Liver (tissue), 9 donors: Measurements from ENCODE around the gene SCAMP1. TPM values are rescaled to one million over a fixed set of nuclear protein-coding genes. Genes with fewer than 3 reads are reported as not detected.
A peak's percentile ranks its signal among the peaks of the same experiment; 100 is the strongest.

Source experiments
- DNase-seq: peaks from one replicate; pipeline ENCODE4 v3.0.0-alpha.2; 2017; ENCODE audit warnings: low spot score
- H3K27ac ChIP-seq, 2 donors: one replicate each; pipeline ENCODE4 v1.7.0; 2013; ENCODE audit warnings: inconsistent platforms in 2 of 2, low read length in 2 of 2, control low read depth in 1 of 2, low read depth in 1 of 2, mild to moderate bottlenecking in 1 of 2
- H3K27me3 ChIP-seq, 4 donors: one replicate each; pipeline versions ENCODE4 v1.6.1 to v1.7.0; 2013; ENCODE audit warnings: low read length in 3 of 4, inconsistent platforms in 1 of 4, mild to moderate bottlenecking in 1 of 4, moderate library complexity in 1 of 4; ENCODE audit not compliant: control insufficient read depth in 4 of 4, insufficient read depth in 4 of 4
- H3K36me3 ChIP-seq, 4 donors: one replicate each; pipeline versions ENCODE4 v1.6.1 to v1.7.0; 2013; ENCODE audit warnings: low read length in 3 of 4, mild to moderate bottlenecking in 3 of 4, low read depth in 1 of 4, moderate library complexity in 1 of 4; ENCODE audit not compliant: control insufficient read depth in 4 of 4, insufficient read depth in 3 of 4
- H3K4me1 ChIP-seq, 4 donors: one replicate each; pipeline versions ENCODE4 v1.6.1 to v1.7.0; 2013; ENCODE audit warnings: low read length in 3 of 4, mild to moderate bottlenecking in 3 of 4, moderate library complexity in 1 of 4; ENCODE audit not compliant: control insufficient read depth in 4 of 4, insufficient read depth in 4 of 4
- H3K4me3 ChIP-seq, 3 donors: one replicate each; pipeline versions ENCODE4 v1.6.1 to v1.7.0; 2013; ENCODE audit warnings: low read length in 3 of 3, control low read depth in 1 of 3, low read depth in 1 of 3, mild to moderate bottlenecking in 1 of 3
- H3K9ac ChIP-seq, 2 donors: one replicate each; pipeline ENCODE4 v1.7.0; 2013; ENCODE audit warnings: low read length in 2 of 2, mild to moderate bottlenecking in 2 of 2, moderate library complexity in 2 of 2, control low read depth in 1 of 2, low read depth in 1 of 2
- H3K9me3 ChIP-seq, 4 donors: one replicate each; pipeline versions ENCODE4 v1.6.1 to v1.7.0; 2013; ENCODE audit warnings: low read length in 3 of 4; ENCODE audit not compliant: control insufficient read depth in 4 of 4
- ATF3 ChIP-seq: IDR thresholded peaks from 2 replicates; pipeline ENCODE4 v1.6.1; 2016; ENCODE audit warnings: antibody characterized with exemption
- CTCF ChIP-seq: fragments of 150-350 bp; IDR thresholded peaks from 2 replicates; pipeline ENCODE4 v1.5.1; 2017; ENCODE audit warnings: improper control_type of control experiment, low read depth, low read length; ENCODE audit not compliant: missing input control
- EGR1 ChIP-seq, 2 donors: IDR thresholded peaks; 2 replicates each; pipeline ENCODE4 v1.6.1; 2016 to 2018; ENCODE audit warnings: antibody characterized with exemption in 2 of 2, low read depth in 2 of 2
- FOXA1 ChIP-seq: IDR thresholded peaks from 2 replicates; pipeline ENCODE4 v1.6.1; 2016; ENCODE audit warnings: antibody characterized with exemption
- GABPA ChIP-seq, 2 donors: IDR thresholded peaks in 1 of 2; conservative IDR thresholded peaks in 1 of 2; 2 replicates each; pipeline ENCODE4 v1.6.1; 2016; ENCODE audit warnings: antibody characterized with exemption in 2 of 2, mild to moderate bottlenecking in 1 of 2, moderate library complexity in 1 of 2
- HNF4A ChIP-seq, 2 donors: conservative IDR thresholded peaks; 2 replicates each; pipeline ENCODE4 v1.6.1; 2016; ENCODE audit warnings: antibody characterized with exemption in 2 of 2, mild to moderate bottlenecking in 2 of 2
- HNF4G ChIP-seq: IDR thresholded peaks from 2 replicates; pipeline ENCODE4 v1.6.1; 2016; ENCODE audit warnings: antibody characterized with exemption
- MAX ChIP-seq: IDR thresholded peaks from 2 replicates; pipeline ENCODE4 v1.6.1; 2016; ENCODE audit warnings: antibody characterized with exemption
- RAD21 ChIP-seq, 2 donors: IDR thresholded peaks; 2 replicates each; pipeline ENCODE4 v1.6.1; 2016; ENCODE audit warnings: antibody characterized with exemption in 2 of 2, mild to moderate bottlenecking in 2 of 2
- REST ChIP-seq: IDR thresholded peaks from 2 replicates; pipeline ENCODE4 v1.6.1; 2016; ENCODE audit warnings: antibody characterized with exemption, mild to moderate bottlenecking
- RXRA ChIP-seq, 2 donors: IDR thresholded peaks; 2 replicates each; pipeline ENCODE4 v1.6.1; 2017 to 2018; ENCODE audit warnings: antibody characterized with exemption in 2 of 2, mild to moderate bottlenecking in 1 of 2
- SP1 ChIP-seq: IDR thresholded peaks from 2 replicates; pipeline ENCODE4 v1.6.1; 2018; ENCODE audit warnings: antibody characterized with exemption, mild to moderate bottlenecking
- TAF1 ChIP-seq: conservative IDR thresholded peaks from 2 replicates; pipeline ENCODE4 v1.6.1; 2016; ENCODE audit warnings: antibody characterized with exemption, mild to moderate bottlenecking
- YY1 ChIP-seq: IDR thresholded peaks from 2 replicates; pipeline ENCODE4 v1.6.1; 2016; ENCODE audit warnings: antibody characterized with exemption, mild to moderate bottlenecking
- ZBTB33 ChIP-seq: IDR thresholded peaks from 2 replicates; pipeline ENCODE4 v1.6.1; 2016; ENCODE audit warnings: antibody characterized with exemption
- WGBS: extraction: QIAGEN DNeasy Blood & Tissue Kit; methylation state at CpG from one replicate; pipeline ENCODE4 v1.1.7; 2013; 5-methylcytosine and 5-hydroxymethylcytosine counted together
- polyA plus RNA-seq, 2 donors: library from polyadenylated mRNA; stranded (reverse) in 1 of 2; unstranded in 1 of 2; fragments of 200-250 nt in 1 of 2; fragments of >200 nt in 1 of 2; fragmentation: Nextera tagmentation in 1 of 2; extraction: Ambion mirVana in 1 of 2; gene quantifications; one replicate each; pipeline versions ENCODE4 v1.2.1 to v1.2.3, GENCODE V29; 2013 to 2015
- total RNA-seq, 2 donors: library from RNA; depleted of rRNA; stranded (reverse); fragments of >200 nt; gene quantifications; one replicate each; pipeline ENCODE4 v1.2.3, GENCODE V29; 2014
- donor health status: healthy.
- donor health status: healthy.
- donor health status: healthy.
- donor health status: healthy.
- donor health status: healthy.

The SCAMP1 gene
- total RNA-seq = 10 to 100 TPM; 11.5 to 15.0 TPM
- 1 to 10 TPM; 5.9 to 6.5 TPM for polyA plus RNA-seq

GRCh38 chr5:78359831-78360673, at the start of gene SCAMP1:
TSS of gene SCAMP1 (plus strand) at chr5:78360617. CDS start at chr5:78360672, 55 bp downstream.
- Histone ChIP-seq H3K4me1 (peaks cover 5 to 14% (median 7%) of the 10 kb centered on the region in 4 donors), H3K27me3 (no peaks in the 10 kb centered on the region), H3K9ac (peak within 1 kb of the TSS; percentile 80 to 88), H3K4me3 (peak within 1 kb of the TSS; percentile 85 to 90 (median 89)), H3K27ac (peak within 1 kb of the TSS; percentile 90 to 92), H3K9me3 (no peaks in the 10 kb centered on the region), H3K36me3 (no peaks in the 10 kb centered on the region)
- peak; percentile 96 for DNase-seq
- peak; percentile 55 for TF ChIP-seq REST
- TF ChIP-seq FOXA1 = peak; percentile 25
- peak in 1 of 2 donors; percentile 67 for TF ChIP-seq GABPA (IDR thresholded peaks at IDR 0.05 in 1 of 2, conservative IDR thresholded peaks at IDR 0.05 in 1 of 2)
- peak; percentile 18 to 33 for TF ChIP-seq RXRA (IDR thresholded peaks at IDR 0.05)
- peak; percentile 41 for TF ChIP-seq CTCF
- peak; percentile 47 for TF ChIP-seq TAF1
- peak; percentile 75 for TF ChIP-seq YY1
- TF ChIP-seq HNF4G = no peak
- no peak for TF ChIP-seq HNF4A (conservative IDR thresholded peaks at IDR 0.05)
- TF ChIP-seq RAD21 (IDR thresholded peaks at IDR 0.05) = peak in 1 of 2 donors; percentile 52
- no peak for TF ChIP-seq ATF3
- TF ChIP-seq EGR1 (IDR thresholded peaks at IDR 0.05; ENCODE audit: low read depth in 2 of 2) = peak; percentile 10 to 12
- TF ChIP-seq ZBTB33 = peak; percentile 40
- peak; percentile 64 for TF ChIP-seq SP1
- peak; percentile 76 for TF ChIP-seq MAX
- WGBS = under 1% methylated on average over 79 of the region's 79 CpGs
